ENCODE results near the gene SLC5A6.
"Not testable (repeated sequence)": the region's sequence is repeated elsewhere in the genome, so short reads cannot be mapped to it uniquely, and the experiment has no call there.

SLC5A6 gene

DNA sequence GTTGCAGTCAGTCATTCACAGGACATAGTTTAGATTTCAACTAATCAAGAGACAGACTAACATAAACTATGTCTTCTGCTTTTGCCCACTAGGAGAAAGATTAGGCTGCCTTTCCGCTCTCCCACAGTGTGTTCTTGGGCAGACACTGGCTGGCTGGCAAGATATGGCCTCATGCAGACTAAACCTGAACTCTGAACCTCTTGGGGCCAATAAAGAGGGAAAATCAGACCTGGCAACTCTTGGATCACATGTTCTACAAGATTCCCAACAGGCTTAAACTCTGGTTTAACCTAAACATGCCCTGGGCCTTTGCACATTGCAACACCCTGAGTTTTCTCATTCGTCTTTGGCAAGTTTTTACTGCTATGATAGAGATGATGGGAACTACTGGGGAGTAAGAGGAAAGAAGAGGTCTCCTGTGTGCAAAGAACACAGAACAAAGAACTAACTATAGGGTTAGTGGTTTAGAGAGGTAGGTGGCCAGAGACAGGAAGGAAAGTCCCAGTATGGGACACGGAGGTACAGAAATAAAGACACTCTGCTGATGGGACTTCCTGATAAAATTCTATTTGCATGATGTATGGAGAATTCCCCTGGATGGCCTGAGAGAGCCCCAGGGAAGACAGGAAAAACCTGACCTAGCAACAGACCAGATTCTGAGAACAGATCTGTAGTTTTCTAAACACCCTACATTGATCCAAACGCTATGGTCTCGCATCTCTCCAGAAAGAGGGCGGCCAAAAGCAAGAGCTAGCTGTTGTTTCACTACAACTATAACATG lies 2.3 kb downstream of the SLC5A6 start:
- DNase-seq, result peak; percentile 15
- in situ Hi-C loops (cut with MboI; ENCODE audit: low pct_unique_long_range_greater_than_20kb, low sequenced_read_pairs), result no loop called here

DNA sequence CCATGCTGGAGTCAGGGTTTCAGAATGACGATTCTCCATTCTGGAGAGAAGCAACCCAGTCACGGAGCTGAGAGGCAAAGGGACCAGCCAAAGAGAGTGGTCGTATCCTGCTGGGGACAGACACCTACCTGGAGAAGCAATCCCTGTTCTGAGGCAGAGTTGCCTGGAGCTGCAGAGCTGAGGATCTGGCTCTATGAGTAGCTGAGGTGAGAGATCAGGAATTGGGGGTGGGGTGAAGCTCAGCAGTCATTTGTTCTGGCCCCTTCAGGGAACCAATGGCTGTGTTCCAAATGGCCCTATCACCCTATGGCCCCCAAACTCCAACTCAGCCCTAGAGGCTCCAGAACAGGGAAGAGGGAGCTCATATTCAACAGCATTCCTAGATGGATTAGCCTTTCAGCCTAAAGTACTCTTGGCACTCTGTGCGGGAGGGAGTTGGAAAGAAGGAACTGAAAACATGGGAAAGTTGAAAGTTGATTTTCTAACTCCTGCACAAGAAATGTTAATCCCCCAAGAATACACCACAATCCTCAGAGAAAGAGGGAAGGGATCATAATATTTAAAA lies 3.5 kb downstream of the SLC5A6 start:
- DNase-seq, result no peak
- in situ Hi-C loops (cut with MboI; ENCODE audit: low pct_unique_long_range_greater_than_20kb, low sequenced_read_pairs), result no loop called here

DNA sequence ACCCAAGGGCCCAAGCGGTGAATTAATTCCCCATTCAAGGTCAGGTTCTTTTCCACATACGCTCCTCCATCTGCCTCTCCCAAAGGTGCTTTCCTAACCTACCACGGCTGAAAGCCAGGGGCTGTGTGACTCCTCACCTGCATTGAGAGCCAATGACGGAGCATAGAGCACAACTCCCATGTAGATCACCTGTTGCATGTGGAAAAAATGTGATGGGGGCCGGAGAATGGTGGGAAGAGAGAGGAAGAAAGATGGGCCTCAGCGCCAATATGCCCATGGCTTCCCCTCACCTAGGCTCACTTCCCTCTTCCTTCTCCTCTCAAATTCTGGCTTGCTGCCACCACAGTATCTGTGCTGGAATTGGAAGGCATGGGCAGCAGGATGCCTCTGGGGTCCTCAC lies 5.7 kb downstream of the SLC5A6 start:
- no peak for DNase-seq
- in situ Hi-C loops (cut with MboI; ENCODE audit: low pct_unique_long_range_greater_than_20kb, low sequenced_read_pairs), result no loop called here

DNA sequence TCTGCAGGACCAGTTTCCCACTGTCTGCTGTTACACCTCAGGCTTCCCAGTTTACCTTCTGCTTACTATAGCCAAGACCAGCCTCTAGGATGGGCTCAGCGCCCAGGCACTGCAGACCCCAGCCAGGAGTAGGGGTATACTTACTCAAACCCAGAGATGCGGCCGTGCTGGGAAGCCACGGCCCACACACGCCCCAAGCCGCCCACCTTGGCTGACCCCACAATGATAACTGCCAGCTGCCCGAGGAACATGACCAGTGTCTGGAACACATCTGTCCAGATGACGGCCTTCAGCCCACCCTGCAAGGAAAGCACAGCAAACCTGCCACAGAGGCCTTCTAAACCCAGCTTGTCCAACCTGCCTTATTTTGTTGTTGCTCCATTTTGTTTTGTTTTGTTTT lies 6.9 kb downstream of the SLC5A6 start:
- in situ Hi-C loops (cut with MboI; ENCODE audit: low pct_unique_long_range_greater_than_20kb, low sequenced_read_pairs), result no loop called here
- DNase-seq, result no peak

DNA sequence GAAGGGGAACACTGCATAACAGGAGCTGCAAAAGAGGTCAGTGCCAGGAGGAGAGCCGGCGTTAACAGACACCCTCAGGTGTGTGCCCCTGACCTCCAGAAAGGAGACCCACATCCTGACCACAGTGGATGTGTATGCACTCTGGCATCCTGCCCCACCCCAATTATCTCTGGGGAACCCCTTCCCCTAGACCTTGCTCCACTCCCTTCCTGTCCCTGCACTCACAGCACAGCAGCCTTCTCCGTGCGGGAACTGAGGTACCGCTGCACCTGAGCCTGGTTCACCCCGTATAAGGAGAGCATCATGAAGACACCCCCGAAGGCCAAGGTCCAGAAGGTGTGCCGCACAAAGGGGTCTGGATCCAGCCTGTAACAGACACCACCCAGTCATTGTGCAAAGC lies 7.5 kb downstream of the SLC5A6 start:
- no peak for DNase-seq
- in situ Hi-C loops (cut with MboI; ENCODE audit: low pct_unique_long_range_greater_than_20kb, low sequenced_read_pairs), result no loop called here

DNA sequence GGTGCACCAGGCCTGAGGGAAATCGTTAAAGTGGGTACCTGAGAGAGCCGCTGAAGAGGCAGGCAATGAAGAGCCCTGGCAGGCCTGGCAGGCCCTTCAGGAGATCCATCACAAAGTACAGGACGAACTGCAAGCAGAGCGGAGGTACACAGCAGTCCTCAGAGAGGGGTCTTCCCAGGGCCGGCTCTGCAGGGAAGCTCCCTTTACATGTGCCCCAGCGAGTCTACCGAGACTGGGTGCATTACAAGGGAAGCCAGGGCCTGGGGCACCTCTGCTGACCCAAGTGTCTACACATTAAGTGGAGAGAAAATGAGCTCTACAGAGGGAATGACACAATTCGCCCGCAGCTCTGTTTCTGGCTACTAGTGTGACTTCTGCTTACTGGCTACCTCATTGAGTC lies 8.3 kb downstream of the SLC5A6 start:
- in situ Hi-C loops (cut with MboI; ENCODE audit: low pct_unique_long_range_greater_than_20kb, low sequenced_read_pairs), result no loop called here
- no peak for DNase-seq

DNA sequence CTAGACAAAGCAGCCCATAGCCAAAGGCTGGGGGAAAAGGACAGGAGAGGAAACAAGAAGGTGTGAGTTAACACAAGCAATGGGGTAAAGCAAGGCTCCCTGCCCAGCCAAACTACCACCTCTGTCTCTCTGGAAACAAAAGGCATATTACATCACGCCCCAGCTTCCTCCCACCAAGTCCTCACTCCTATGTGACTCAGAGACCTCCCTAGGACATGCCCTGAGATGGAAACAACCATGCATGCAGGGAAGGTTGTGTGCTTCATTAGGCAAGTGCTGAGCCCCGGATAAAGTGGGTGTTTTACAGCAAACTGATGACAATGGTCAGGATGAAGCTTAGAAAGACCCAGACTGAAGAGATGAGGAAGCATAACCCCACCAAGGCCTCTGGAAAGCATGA lies 9.2 kb downstream of the SLC5A6 start:
- in situ Hi-C loops (cut with MboI; ENCODE audit: low pct_unique_long_range_greater_than_20kb, low sequenced_read_pairs), result no loop called here
- DNase-seq, result no peak

DNA sequence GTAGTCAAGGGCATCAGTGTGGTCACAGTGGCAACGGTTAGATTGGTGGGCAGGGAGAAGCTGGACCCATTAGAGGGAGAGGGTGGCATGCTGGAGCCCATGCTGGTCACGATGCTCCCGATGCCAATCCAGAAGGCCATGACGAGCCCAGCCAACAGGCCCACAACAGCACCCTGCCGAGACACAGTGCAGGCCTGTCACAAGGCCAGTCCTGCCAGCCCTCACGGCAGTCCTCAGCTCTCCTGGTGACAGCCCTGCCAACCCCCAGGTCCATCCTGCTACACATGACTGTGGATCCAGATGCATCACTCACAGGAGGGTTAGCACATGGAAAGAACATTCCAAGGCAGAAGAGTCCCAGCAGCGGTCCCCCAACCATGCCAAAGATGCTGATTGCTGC lies 10.4 kb downstream of the SLC5A6 start:
- DNase-seq, result no peak
- in situ Hi-C loops (cut with MboI; ENCODE audit: low pct_unique_long_range_greater_than_20kb, low sequenced_read_pairs), result no loop called here

DNA sequence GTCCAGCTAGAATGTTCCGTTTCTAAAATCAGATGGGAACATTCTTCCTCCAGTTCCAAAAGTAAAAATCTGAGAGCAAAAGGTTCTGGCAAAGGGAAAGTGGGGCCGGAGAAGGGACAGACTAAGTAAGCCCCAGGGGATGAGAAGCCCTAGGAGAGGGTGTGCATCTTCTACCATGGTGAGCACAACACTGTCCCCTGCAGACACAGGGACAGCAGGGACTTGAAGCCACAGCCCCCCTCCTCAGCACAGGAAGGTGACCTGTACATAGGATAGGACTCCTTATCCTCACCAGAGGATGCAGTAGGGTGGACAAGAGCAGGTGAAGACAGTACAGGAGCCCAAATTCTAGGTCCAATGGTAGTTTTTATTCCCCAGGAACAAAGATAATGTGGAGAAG lies 12.8 kb downstream of the SLC5A6 start:
- in situ Hi-C loops (cut with MboI; ENCODE audit: low pct_unique_long_range_greater_than_20kb, low sequenced_read_pairs), result no loop called here
- DNase-seq, result no peak

DNA sequence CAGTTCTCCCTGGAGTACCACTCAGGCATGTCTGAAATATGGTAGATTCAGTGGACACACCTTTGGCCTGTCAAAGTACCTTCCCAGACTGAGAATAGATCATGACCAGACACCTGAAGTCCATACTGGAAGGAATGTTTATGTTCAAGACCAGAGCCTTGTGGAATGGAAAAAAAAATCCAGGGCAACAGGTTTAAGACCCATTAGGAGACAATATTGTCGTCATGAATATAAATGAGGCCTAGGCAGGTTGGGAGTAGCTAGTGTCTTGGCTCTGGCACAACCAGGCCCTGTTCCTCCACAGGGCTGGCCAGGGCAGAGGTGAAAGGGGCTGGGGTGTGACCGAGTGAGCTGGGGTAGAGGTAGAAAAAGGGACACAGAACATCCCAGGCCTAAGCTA lies 13.4 kb downstream of the SLC5A6 start:
- no peak for DNase-seq
- in situ Hi-C loops (cut with MboI; ENCODE audit: low pct_unique_long_range_greater_than_20kb, low sequenced_read_pairs), result no loop called here

DNA sequence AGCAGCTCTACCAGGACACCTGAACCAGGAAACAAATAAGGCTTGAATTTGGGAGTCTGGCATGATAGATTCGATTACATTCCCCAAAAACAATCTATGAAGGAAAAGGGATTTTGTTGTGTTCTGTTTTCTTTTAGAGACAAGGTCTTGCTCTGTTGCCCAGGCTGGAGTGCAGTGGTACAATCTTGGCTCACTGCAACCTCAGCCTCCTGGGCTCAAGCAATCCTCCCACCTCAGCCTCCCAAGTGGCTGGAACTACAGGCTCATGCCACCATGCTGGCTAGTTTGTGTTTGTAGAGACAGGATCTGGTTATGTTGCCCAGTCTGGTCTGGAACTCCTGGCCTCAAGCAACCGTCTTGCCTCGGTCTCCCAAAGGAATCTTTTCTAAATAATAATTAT lies 14.0 kb downstream of the SLC5A6 start:
- DNase-seq; in situ Hi-C loops (cut with MboI; ENCODE audit: low pct_unique_long_range_greater_than_20kb, low sequenced_read_pairs): not testable (repeated sequence)

DNA sequence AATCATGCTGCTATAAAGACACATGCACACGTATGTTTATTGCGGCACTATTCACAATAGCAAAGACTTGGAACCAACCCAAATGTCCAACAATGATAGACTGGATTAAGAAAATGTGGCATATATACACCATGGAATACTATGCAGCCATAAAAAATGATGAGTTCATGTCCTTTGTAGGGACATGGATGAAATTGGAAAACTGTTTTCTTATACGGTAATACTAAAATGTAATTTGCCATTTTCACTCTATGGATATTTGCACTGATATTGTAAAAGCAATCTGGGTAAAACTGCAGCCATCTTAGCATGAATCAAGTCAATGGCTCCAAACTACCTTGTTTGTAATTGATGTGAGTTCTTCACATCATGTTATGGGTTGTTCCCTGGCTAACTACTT lies 16.3 kb downstream of the SLC5A6 start:
- in situ Hi-C loops (cut with MboI; ENCODE audit: low pct_unique_long_range_greater_than_20kb, low sequenced_read_pairs); DNase-seq: not testable (repeated sequence)

DNA sequence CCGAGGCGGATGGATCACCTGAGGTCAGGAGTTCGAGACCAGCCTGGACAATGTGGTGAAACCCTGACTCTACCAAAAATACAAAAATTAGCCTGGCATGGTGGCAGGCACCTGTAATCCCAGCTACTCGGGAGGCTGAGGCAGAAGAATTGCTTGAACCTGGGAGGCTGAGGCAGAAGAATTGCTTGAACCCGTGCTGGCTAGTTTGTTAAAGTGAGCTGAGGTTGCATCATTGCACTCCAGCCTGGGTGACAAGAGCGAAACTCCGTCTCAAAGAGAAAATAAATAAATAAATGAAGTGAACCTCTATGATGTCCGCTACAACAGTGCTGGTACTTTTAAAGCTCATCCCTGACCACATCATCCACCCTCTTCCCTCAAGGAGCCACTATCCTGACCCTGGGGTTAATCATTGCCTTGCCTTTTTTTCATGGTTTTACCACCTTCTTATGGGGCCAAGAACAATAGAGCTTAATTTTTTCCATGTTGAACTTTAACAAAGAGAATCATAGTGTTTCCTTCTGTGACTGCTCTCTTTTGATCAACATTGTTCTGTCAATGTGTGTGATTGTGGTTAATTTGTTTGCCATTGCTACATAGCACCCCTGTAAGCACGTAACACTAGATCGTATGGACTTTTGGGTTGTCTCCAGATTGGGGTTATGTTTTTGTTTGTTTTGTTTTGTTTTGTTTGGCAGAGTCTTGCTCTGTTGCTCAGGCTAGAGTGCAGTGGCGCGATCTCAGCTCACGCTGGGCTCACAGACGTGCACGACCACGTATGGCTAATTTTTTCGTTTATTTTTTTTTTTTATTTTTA lies 17.3 kb downstream of the SLC5A6 start:
- in situ Hi-C loops (cut with MboI; ENCODE audit: low pct_unique_long_range_greater_than_20kb, low sequenced_read_pairs), result no loop called here
- DNase-seq, result no peak

DNA sequence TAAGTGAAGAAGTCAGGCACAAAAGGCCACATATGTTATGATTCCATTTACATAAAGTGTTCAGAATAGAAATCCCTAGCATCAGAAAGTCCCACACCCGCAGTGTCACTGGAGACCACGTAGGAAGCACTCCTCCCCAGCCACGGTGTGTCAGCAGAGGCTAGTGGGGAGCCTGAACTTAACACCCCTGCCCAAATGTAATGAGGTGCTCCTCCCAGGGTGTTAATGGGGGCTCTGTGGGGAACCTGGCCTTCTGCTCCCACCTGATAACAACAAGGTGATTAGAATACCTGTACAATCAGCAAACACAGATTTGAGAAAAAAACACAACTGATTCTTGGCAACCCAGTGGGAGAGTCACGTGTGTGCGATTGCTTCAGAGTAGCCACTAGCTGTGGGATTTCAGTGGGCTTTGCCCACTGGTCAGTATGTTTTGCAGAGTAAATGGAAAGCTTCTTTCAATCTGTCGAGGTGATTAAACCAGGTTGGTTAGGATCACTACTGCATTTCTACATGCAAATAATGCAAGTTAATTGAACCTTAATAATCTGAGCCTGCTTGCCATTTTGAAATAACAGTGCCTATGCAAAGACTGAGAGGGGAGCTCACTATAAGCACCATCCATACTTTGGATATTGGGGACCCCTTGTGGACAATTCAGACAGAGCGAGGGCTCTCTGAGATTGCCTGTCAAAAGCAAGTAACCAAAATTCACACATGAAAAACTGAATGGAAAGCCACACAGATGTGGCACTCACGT lies 20.8 kb downstream of the SLC5A6 start:
- DNase-seq, result peak; percentile 68
- in situ Hi-C loops (cut with MboI; ENCODE audit: low pct_unique_long_range_greater_than_20kb, low sequenced_read_pairs), result no loop called here

DNA sequence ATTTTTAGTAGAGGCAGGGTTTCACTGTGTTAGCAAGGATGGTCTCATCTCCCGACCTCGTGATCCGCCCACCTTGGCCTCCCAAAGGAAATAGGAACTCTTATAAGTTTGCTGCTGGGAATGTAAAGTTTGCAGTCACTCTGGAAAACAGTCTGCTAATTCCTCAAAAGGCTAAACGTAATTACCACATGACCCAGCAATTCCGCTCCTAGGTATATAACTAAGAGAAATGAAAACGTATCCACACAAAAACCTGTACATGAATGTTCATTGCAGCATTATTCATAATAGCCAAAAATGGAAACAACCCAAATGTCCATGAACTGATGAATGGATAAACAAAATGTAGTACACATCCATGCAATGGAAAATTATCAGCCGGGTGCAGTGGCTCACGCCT lies 22.1 kb downstream of the SLC5A6 start:
- DNase-seq, result no peak
- in situ Hi-C loops (cut with MboI; ENCODE audit: low pct_unique_long_range_greater_than_20kb, low sequenced_read_pairs), result no loop called here

DNA sequence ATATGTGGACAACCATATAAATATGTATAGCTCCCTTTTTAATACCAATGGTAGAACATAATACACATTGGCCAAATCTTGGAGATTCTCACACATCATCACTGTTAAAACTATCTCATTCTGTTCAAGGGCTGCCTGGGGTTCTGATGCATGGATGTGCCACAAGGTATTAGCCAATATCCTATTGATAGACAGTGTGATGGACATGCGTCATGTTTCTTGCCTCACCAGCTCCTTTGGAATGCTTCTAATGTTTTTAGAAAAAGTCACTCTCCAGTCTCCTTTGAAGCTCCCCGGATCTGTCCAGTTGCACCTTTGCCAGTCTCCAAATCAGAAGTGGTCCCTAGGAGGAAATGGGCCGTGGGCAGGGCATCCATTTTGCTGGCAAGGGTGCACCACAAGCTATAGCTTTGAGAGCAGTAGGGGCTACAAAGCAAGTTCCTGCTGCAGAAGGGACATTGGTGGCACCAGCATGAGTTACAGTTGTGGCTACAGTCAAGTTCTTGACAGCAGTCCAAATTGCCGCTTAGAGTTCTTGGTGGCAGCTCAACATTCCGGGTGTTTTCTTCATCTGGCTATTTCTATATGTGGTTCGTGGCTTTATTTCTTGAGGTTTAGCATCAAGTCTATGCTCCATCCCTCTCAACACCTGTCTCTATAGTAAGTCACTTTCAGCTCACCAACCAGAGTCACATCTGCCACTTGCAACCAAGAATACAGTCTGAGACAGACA lies 25.3 kb downstream of the SLC5A6 start:
- in situ Hi-C loops (cut with MboI; ENCODE audit: low pct_unique_long_range_greater_than_20kb, low sequenced_read_pairs), result no loop called here
- DNase-seq, result no peak

DNA sequence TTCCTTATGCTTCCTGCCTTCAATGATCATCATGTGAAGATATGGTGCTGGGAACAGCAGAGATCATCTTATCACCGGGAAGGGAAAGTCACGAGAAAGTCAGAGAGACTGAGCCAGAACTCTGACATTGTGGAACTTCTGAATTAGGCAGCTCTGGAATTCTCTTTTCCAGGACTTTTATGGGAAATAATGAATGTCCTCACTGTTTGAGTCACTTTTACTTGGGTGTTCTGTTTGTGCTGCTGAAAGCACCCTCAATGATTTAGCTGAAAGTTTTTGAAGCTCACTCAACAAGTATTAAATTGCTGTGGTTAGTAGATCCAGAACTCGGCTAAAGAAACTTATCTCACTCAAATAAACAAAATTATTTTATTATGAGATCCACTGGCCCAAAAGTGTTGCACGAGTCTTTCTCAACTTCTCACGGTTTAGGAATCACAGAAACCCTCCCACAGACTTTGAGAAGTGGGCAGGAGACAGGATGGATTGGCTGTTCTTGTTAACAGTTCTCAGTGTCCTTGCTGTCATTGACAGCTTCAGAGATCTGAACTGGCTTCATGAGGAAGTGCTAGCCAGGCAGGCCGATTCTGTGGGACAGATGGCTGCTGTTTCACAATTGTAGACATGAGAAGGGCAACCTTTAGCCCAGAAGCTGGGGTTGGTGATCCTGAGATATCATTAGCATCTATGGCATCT lies 26.6 kb downstream of the SLC5A6 start:
- in situ Hi-C loops (cut with MboI; ENCODE audit: low pct_unique_long_range_greater_than_20kb, low sequenced_read_pairs), result no loop called here
- peak; percentile 65 for DNase-seq

DNA sequence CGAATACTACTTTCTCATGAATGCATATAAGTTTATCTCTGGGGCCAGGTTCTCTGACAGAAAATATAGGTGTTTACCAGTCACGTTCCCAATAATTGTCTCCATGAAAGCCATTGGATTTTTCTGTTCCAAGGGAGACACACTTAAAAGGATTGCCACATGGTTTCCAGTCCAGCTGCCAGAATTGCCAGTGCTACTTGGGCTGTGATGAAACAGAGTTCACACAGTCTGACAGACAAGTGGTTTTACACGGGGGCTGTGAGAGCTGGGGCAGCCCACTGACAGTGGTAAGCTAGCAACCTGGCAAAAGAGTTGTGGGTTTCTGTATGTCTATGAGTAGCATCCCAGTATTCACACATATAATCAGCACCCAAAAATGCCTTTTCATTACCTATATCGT lies 28.0 kb downstream of the SLC5A6 start:
- in situ Hi-C loops (cut with MboI; ENCODE audit: low pct_unique_long_range_greater_than_20kb, low sequenced_read_pairs), result no loop called here

More for the DNA sequence above, 28.0 kb downstream of the SLC5A6 start:
- no peak for DNase-seq

Measured in KBM-7 (cell line).